HEK293 (cell line): ENCODE results near the gene UGGT2.

Experiments used
- GLIS1 ChIP-seq: fragments of 450-650 bp; formaldehyde crosslinking; IDR thresholded peaks from 2 replicates; pipeline ENCODE4 v1.5.1; 2016; ENCODE audit warnings: missing biosample characterization, missing genetic modification characterization
- HOXD13 ChIP-seq: sonication (generic); formaldehyde crosslinking; IDR thresholded peaks from 2 replicates; pipeline ENCODE4 v1.8.0; 2022; ENCODE audit warnings: missing genetic modification reagents, borderline replicate concordance
- IKZF3 ChIP-seq: fragments of 450-650 bp; IDR thresholded peaks from 2 replicates; pipeline ENCODE4 v1.5.0; 2018; ENCODE audit warnings: missing biosample characterization, mild to moderate bottlenecking, missing genetic modification characterization, moderate library complexity
- PATZ1 ChIP-seq: fragments of 450-650 bp; formaldehyde crosslinking; IDR thresholded peaks from 2 replicates; pipeline ENCODE4 v1.5.1; 2016; ENCODE audit warnings: missing biosample characterization, missing genetic modification characterization
- PRDM1 ChIP-seq: fragments of 450-650 bp; formaldehyde crosslinking; IDR thresholded peaks from 2 replicates; pipeline ENCODE4; 2016; ENCODE audit warnings: missing biosample characterization, missing genetic modification characterization
- PRDM10 ChIP-seq: fragments of 450-650 bp; formaldehyde crosslinking; IDR thresholded peaks from 2 replicates; pipeline ENCODE4 v1.5.1; 2016; ENCODE audit warnings: missing biosample characterization, missing genetic modification characterization
- PRDM6 ChIP-seq: fragments of 450-650 bp; formaldehyde crosslinking; IDR thresholded peaks from 2 replicates; pipeline ENCODE4 v1.5.1; 2017; ENCODE audit warnings: missing biosample characterization, missing genetic modification characterization
- REST ChIP-seq: fragments of 450-650 bp; formaldehyde crosslinking; IDR thresholded peaks from 2 replicates; pipeline ENCODE4 v1.5.1; 2016; ENCODE audit warnings: missing biosample characterization, missing genetic modification characterization
- SP2 ChIP-seq: fragments of 450-650 bp; formaldehyde crosslinking; IDR thresholded peaks from 2 replicates; pipeline ENCODE4 v1.5.1; 2016; ENCODE audit warnings: missing biosample characterization, missing genetic modification characterization
- SP3 ChIP-seq: fragments of 450-650 bp; formaldehyde crosslinking; IDR thresholded peaks from 2 replicates; pipeline ENCODE4 v1.5.1; 2016; ENCODE audit warnings: missing biosample characterization, missing genetic modification characterization
- SP7 ChIP-seq: fragments of 450-650 bp; formaldehyde crosslinking; IDR thresholded peaks from 2 replicates; pipeline ENCODE4 v1.5.1; 2016; ENCODE audit warnings: missing biosample characterization, missing genetic modification characterization
- ZBTB17 ChIP-seq: fragments of 450-650 bp; formaldehyde crosslinking; IDR thresholded peaks from 2 replicates; pipeline ENCODE4 v1.5.1; 2016; ENCODE audit warnings: missing biosample characterization, missing genetic modification characterization
- ZBTB20 ChIP-seq: fragments of 450-650 bp; formaldehyde crosslinking; IDR thresholded peaks from 2 replicates; pipeline ENCODE4 v1.5.1; 2016; ENCODE audit warnings: missing biosample characterization, missing genetic modification characterization
- ZBTB26 ChIP-seq: fragments of 450-650 bp; formaldehyde crosslinking; optimal IDR thresholded peaks from 2 replicates; pipeline ENCODE3; 2016; ENCODE audit warnings: missing biosample characterization, mild to moderate bottlenecking, missing genetic modification characterization
- ZBTB49 ChIP-seq: fragments of 450-650 bp; formaldehyde crosslinking; IDR thresholded peaks from 2 replicates; pipeline ENCODE4 v1.5.1; 2016; ENCODE audit warnings: missing biosample characterization, missing genetic modification characterization, low read depth
- ZFP3 ChIP-seq: fragments of 450-650 bp; formaldehyde crosslinking; IDR thresholded peaks from 2 replicates; pipeline ENCODE4 v1.5.1; 2016; ENCODE audit warnings: low read depth, missing biosample characterization, missing genetic modification characterization
- ZNF114 ChIP-seq: fragments of 450-650 bp; formaldehyde crosslinking; IDR thresholded peaks from 2 replicates; pipeline ENCODE4 v1.5.0; 2017; ENCODE audit warnings: missing biosample characterization, missing genetic modification characterization
- ZNF140 ChIP-seq: fragments of 450-650 bp; formaldehyde crosslinking; IDR thresholded peaks from 2 replicates; pipeline ENCODE4 v1.5.1; 2016; ENCODE audit warnings: missing biosample characterization, missing genetic modification characterization
- ZNF341 ChIP-seq: fragments of 450-650 bp; formaldehyde crosslinking; IDR thresholded peaks from 2 replicates; pipeline ENCODE4; 2016; ENCODE audit warnings: low read depth, missing biosample characterization, missing genetic modification characterization
- ZNF404 ChIP-seq: fragments of 450-650 bp; formaldehyde crosslinking; IDR thresholded peaks from 2 replicates; pipeline ENCODE4 v1.5.1; 2017; ENCODE audit warnings: missing biosample characterization, missing genetic modification characterization
- ZNF600 ChIP-seq: fragments of 450-650 bp; formaldehyde crosslinking; IDR thresholded peaks from 2 replicates; pipeline ENCODE4 v1.5.1; 2016; ENCODE audit warnings: missing biosample characterization, missing genetic modification characterization
- ZNF624 ChIP-seq: fragments of 450-650 bp; formaldehyde crosslinking; IDR thresholded peaks from 2 replicates; pipeline ENCODE4 v1.5.1; 2017; ENCODE audit warnings: missing biosample characterization, missing genetic modification characterization
- ZNF704 ChIP-seq: fragments of 450-650 bp; formaldehyde crosslinking; IDR thresholded peaks from 2 replicates; pipeline ENCODE4 v1.5.1; 2016; ENCODE audit warnings: missing biosample characterization, missing genetic modification characterization
- ZNF837 ChIP-seq: fragments of 450-650 bp; formaldehyde crosslinking; IDR thresholded peaks from 2 replicates; pipeline ENCODE4 v1.5.1; 2016; ENCODE audit warnings: missing biosample characterization, missing genetic modification characterization
- ZXDB ChIP-seq: fragments of 450-650 bp; formaldehyde crosslinking; IDR thresholded peaks from 2 replicates; pipeline ENCODE4 v1.5.1; 2016; ENCODE audit warnings: missing biosample characterization, missing genetic modification characterization

Gene UGGT2

GRCh38 chr13:96089749-96090239 lies 36.6 kb upstream of the UGGT2 start, which contains the start of gene HS6ST3 (continued):
- TF ChIP-seq ZNF704 (tag by site-specific recombination) (no peak), ZBTB17 (peak; percentile 40; the same call in 1 of the 2 replicates), ZNF114 (no peak), ZNF404 (tag by site-specific recombination) (no peak), ZBTB26 (tag by site-specific recombination) (peak; percentile 78), ZFP3 (tag by site-specific recombination) (no peak), SP2 (peak; percentile 68), ZNF837 (tag by site-specific recombination) (no peak), SP3 (tag by site-specific recombination) (peak; percentile 52; the same call in 1 of the 2 replicates), ZNF140 (no peak), SP7 (tag by site-specific recombination) (no peak), PRDM6 (no peak), ZNF600 (tag by site-specific recombination) (peak; percentile 89), ZXDB (peak; percentile 88), PATZ1 (tag by site-specific recombination) (peak; percentile 83), IKZF3 (tag by site-specific recombination) (peak; percentile 86), PRDM10 (tag by site-specific recombination) (peak; percentile 26; the same call in 1 of the 2 replicates), GLIS1 (peak; percentile 80), ZNF341 (peak; percentile 84), ZBTB20 (tag by site-specific recombination) (peak; percentile 92), REST (tag by site-specific recombination) (peak; percentile 6; the same call in 1 of the 2 replicates), ZNF624 (tag by site-specific recombination) (no peak), PRDM1 (tag by site-specific recombination) (peak; percentile 32; the same call in 1 of the 2 replicates), HOXD13 (CRISPR knock-in tag) (no peak), ZBTB49 (tag by site-specific recombination) (no peak)
